NOMO-1 treated with dmso at 0.1 percent for 144 hours (cell line): ENCODE measurements around the gene AFAP1.
"Not testable (repeated sequence)": the region's sequence is repeated elsewhere in the genome, so short reads cannot be mapped to it uniquely, and the experiment has no call there.

Experiments
- DNase-seq: peaks from one replicate; lab custom pipeline; 2025; ENCODE audit not compliant: unreplicated experiment; lab: John Stamatoyannopoulos, UW

Gene AFAP1

GRCh38 chr4:7947927-7948326 is 8.3 kb upstream of the AFAP1 start:
- DNase-seq = no peak

- no peak for DNase-seq
These were observed 6.2 kb upstream of the AFAP1 start for GRCh38 chr4:7945709-7946380.

GRCh38 chr4:7944599-7945220 is 5.0 kb upstream of the AFAP1 start:
- no peak for DNase-seq

GRCh38 chr4:7943688-7944087 is 4.0 kb upstream of the AFAP1 start:
- not testable (repeated sequence) for DNase-seq

GRCh38 chr4:7943211-7943610 is 3.5 kb upstream of the AFAP1 start:
- no peak for DNase-seq

GRCh38 chr4:7941965-7942496 is 2.4 kb upstream of the AFAP1 start:
- DNase-seq = no peak

- no peak for DNase-seq
These were observed 1.7 kb upstream of the AFAP1 start for GRCh38 chr4:7941111-7941964.

GRCh38 chr4:7938609-7939376 is 868 bp downstream of the AFAP1 start:
- DNase-seq = no peak

GRCh38 chr4:7938266-7938608 is 1.4 kb downstream of the AFAP1 start:
- no peak for DNase-seq

GRCh38 chr4:7937006-7937405 is 2.7 kb downstream of the AFAP1 start:
- no peak for DNase-seq

GRCh38 chr4:7933651-7934510 is 5.8 kb downstream of the AFAP1 start:
- DNase-seq = no peak

GRCh38 chr4:7932287-7932686 is 7.4 kb downstream of the AFAP1 start:
- DNase-seq = no peak

GRCh38 chr4:7929118-7929951 is 10.3 kb downstream of the AFAP1 start:
- no peak for DNase-seq

GRCh38 chr4:7928711-7929110 is 10.9 kb downstream of the AFAP1 start:
- no peak for DNase-seq

GRCh38 chr4:7926822-7927221 is 12.8 kb downstream of the AFAP1 start:
- DNase-seq = no peak

GRCh38 chr4:7924570-7924969 is 15.1 kb downstream of the AFAP1 start:
- DNase-seq = no peak

- no peak for DNase-seq
These were observed 15.5 kb downstream of the AFAP1 start for GRCh38 chr4:7924163-7924562.

- no peak for DNase-seq
These were observed 17.2 kb downstream of the AFAP1 start for GRCh38 chr4:7922466-7922865.

- DNase-seq = no peak
These were observed 20.7 kb downstream of the AFAP1 start for GRCh38 chr4:7918981-7919380.
